Transverse colon (tissue), 4 donors: ENCODE data around the gene ZNF10.

Experiments used
- CTCF ChIP-seq, 5 experiments: fragments of 200-600 bp in 3 of 5; fragments of 450-650 bp in 2 of 5; sonication (generic) in 3 of 5; IDR thresholded peaks; 1 replicate in 2 of 5; 2 replicates in 3 of 5; pipeline ENCODE4 v1.5.1; 2016 to 2017; ENCODE audit warnings: antibody characterized with exemption in 5 of 5, inconsistent platforms in 3 of 5, mild to moderate bottlenecking in 2 of 5, moderate library complexity in 1 of 5
- EP300 ChIP-seq: sonication (generic); formaldehyde crosslinking; IDR thresholded peaks from one replicate; pipeline ENCODE4 v1.6.1; 2017; ENCODE audit warnings: antibody characterized with exemption, low read depth
- POLR2A ChIP-seq: fragments of 450-650 bp; IDR thresholded peaks from one replicate; pipeline ENCODE4 v1.6.1; 2016; ENCODE audit warnings: antibody characterized with exemption, mild to moderate bottlenecking, moderate library complexity
- POLR2AphosphoS5 ChIP-seq, 3 donors: sonication (generic); formaldehyde crosslinking; IDR thresholded peaks; one replicate each; pipeline ENCODE4 v1.6.1; 2016; ENCODE audit warnings: antibody characterized with exemption in 3 of 3

GRCh38 chr12:133204264-133204603 lies 73.8 kb downstream of the ZNF10 start:
- TF ChIP-seq POLR2A, result no peak
- no peak for TF ChIP-seq CTCF (IDR thresholded peaks at IDR 0.05)
- TF ChIP-seq POLR2AphosphoS5 (IDR thresholded peaks at IDR 0.05), result no peak
- TF ChIP-seq EP300, result no peak
